H9 (cell line): ENCODE data around the gene GNB4. TPM values are rescaled to one million over a fixed set of nuclear protein-coding genes. Genes with fewer than 3 reads are reported as not detected.

Experiments
- DNase-seq: peaks from one replicate; pipeline ENCODE4 v3.0.0-alpha.2; 2017
- H2AFZ ChIP-seq: one replicate; pipeline ENCODE4 v1.6.1; 2013; ENCODE audit warnings: mild to moderate bottlenecking, low read length, control low read depth, moderate library complexity
- H2AK5ac ChIP-seq: 2 replicates; pipeline ENCODE4 v1.6.1; 2013; ENCODE audit warnings: low read length, control low read depth, mixed read lengths; ENCODE audit not compliant: insufficient read length
- H2BK120ac ChIP-seq: one replicate; pipeline ENCODE4 v1.6.1; 2013; ENCODE audit warnings: low read depth, mild to moderate bottlenecking, low read length, control low read depth, inconsistent platforms; ENCODE audit not compliant: poor library complexity, severe bottlenecking
- H2BK12ac ChIP-seq: 2 replicates; pipeline ENCODE4 v1.6.1; 2013; ENCODE audit warnings: low read length, control low read depth, mixed read lengths, low read depth; ENCODE audit not compliant: insufficient read length
- H2BK15ac ChIP-seq: 2 replicates; pipeline ENCODE4 v1.6.1; 2013; ENCODE audit warnings: low read depth, low read length, control low read depth
- H2BK20ac ChIP-seq: one replicate; pipeline ENCODE4 v1.6.1; 2013; ENCODE audit warnings: low read depth, mild to moderate bottlenecking, low read length, control low read depth, inconsistent platforms; ENCODE audit not compliant: poor library complexity, severe bottlenecking
- H2BK5ac ChIP-seq: 2 replicates; pipeline ENCODE4 v1.6.1; 2013; ENCODE audit warnings: low read length, control low read depth, mixed read lengths; ENCODE audit not compliant: insufficient read length
- H3K14ac ChIP-seq: 2 replicates; pipeline ENCODE4 v1.6.1; 2013; ENCODE audit warnings: low read length, control low read depth; ENCODE audit not compliant: insufficient read depth
- H3K18ac ChIP-seq: 2 replicates; pipeline ENCODE4 v1.6.1; 2013; ENCODE audit warnings: low read depth, mild to moderate bottlenecking, mixed read lengths, low read length, control low read depth; ENCODE audit not compliant: insufficient read length
- H3K23ac ChIP-seq: 2 replicates; pipeline ENCODE4 v1.6.1; 2013; ENCODE audit warnings: low read length, control low read depth, mixed read lengths, low read depth; ENCODE audit not compliant: insufficient read length
- H3K23me2 ChIP-seq: 2 replicates; pipeline ENCODE4 v1.6.1; 2013; ENCODE audit warnings: low read depth, mild to moderate bottlenecking, mixed read lengths, low read length, control low read depth; ENCODE audit not compliant: insufficient read length, poor library complexity, severe bottlenecking
- H3K27ac ChIP-seq: 2 replicates; pipeline ENCODE4 v1.5.1; 2013; ENCODE audit warnings: low read length, control low read depth, mixed read lengths, low read depth; ENCODE audit not compliant: insufficient read length
- H3K27me3 ChIP-seq: 2 replicates; pipeline ENCODE4 v1.6.1; 2013; ENCODE audit warnings: low read length, control low read depth, inconsistent platforms; ENCODE audit not compliant: insufficient read depth
- H3K4ac ChIP-seq: 2 replicates; pipeline ENCODE4 v1.6.1; 2013; ENCODE audit warnings: low read depth, mild to moderate bottlenecking, control low read depth, inconsistent platforms, low read length, moderate library complexity
- H3K4me1 ChIP-seq: 2 replicates; pipeline ENCODE4 v1.6.1; 2013; ENCODE audit warnings: low read length, control low read depth, inconsistent platforms; ENCODE audit not compliant: insufficient read depth
- H3K4me2 ChIP-seq: 2 replicates; pipeline ENCODE4 v1.6.1; 2013; ENCODE audit warnings: low read length, control low read depth, mixed read lengths; ENCODE audit not compliant: insufficient read length, insufficient read depth
- H3K56ac ChIP-seq: 2 replicates; pipeline ENCODE4 v1.6.1; 2013; ENCODE audit warnings: low read depth, mild to moderate bottlenecking, mixed read lengths, low read length, control low read depth; ENCODE audit not compliant: insufficient read length
- H3K79me1 ChIP-seq: 2 replicates; pipeline ENCODE4 v1.6.1; 2013; ENCODE audit warnings: low read depth, mild to moderate bottlenecking, moderate library complexity, low read length, control low read depth, inconsistent platforms; ENCODE audit not compliant: insufficient read depth, poor library complexity, severe bottlenecking
- H3K79me2 ChIP-seq: 2 replicates; pipeline ENCODE4 v1.6.1; 2013; ENCODE audit warnings: low read length, control low read depth, inconsistent platforms; ENCODE audit not compliant: insufficient read depth
- H3K9ac ChIP-seq: 2 replicates; pipeline ENCODE4 v1.6.1; 2013; ENCODE audit warnings: low read length, control low read depth, mixed read lengths; ENCODE audit not compliant: insufficient read length; ENCODE audit errors: extremely low read depth
- H3K9me3 ChIP-seq: one replicate; pipeline ENCODE4 v1.6.1; 2013; ENCODE audit warnings: low read depth, low read length, inconsistent platforms; ENCODE audit not compliant: control insufficient read depth
- H3T11ph ChIP-seq: one replicate; pipeline ENCODE4 v1.6.1; 2013; ENCODE audit warnings: mild to moderate bottlenecking, low read length, control low read depth, inconsistent platforms
- H4K20me1 ChIP-seq: one replicate; pipeline ENCODE4 v1.6.1; 2013; ENCODE audit not compliant: control insufficient read depth, insufficient read length, insufficient read depth
- H4K5ac ChIP-seq: 2 replicates; pipeline ENCODE4 v1.6.1; 2013; ENCODE audit warnings: low read depth, mild to moderate bottlenecking, mixed read lengths, low read length, control low read depth; ENCODE audit not compliant: insufficient read length
- H4K8ac ChIP-seq: replicated peaks from 2 replicates; pipeline ENCODE4 v1.6.1; 2013; ENCODE audit warnings: low read length, control low read depth, mixed read lengths, low read depth; ENCODE audit not compliant: insufficient read length
- H4K91ac ChIP-seq: 2 replicates; pipeline ENCODE4 v1.6.1; 2013; ENCODE audit warnings: low read depth, mild to moderate bottlenecking, moderate library complexity, mixed read lengths, low read length, control low read depth; ENCODE audit not compliant: insufficient read length
- H3K27ac Mint-ChIP-seq, 3 experiments: 2 replicates in 2 of 3; 3 replicates in 1 of 3; pipeline ENCODE4 v1.8.0; 2020 to 2021; ENCODE audit warnings: mixed read lengths in 3 of 3, mild to moderate bottlenecking in 1 of 3, moderate library complexity in 1 of 3
- H3K27me3 Mint-ChIP-seq: 2 replicates; pipeline ENCODE4 v1.8.0; 2021; ENCODE audit warnings: low read depth, mild to moderate bottlenecking, moderate library complexity, mixed read lengths
- H3K36me3 Mint-ChIP-seq, 3 experiments: 2 replicates in 2 of 3; 3 replicates in 1 of 3; pipeline ENCODE4 v1.8.0; 2020 to 2021; ENCODE audit warnings: low read depth in 3 of 3, mixed read lengths in 3 of 3; ENCODE audit not compliant: insufficient read depth in 1 of 3
- H3K4me1 Mint-ChIP-seq, 2 experiments: 2 replicates each; pipeline ENCODE4 v1.8.0; 2020; ENCODE audit warnings: mixed read lengths in 2 of 2
- H3K4me3 Mint-ChIP-seq, 2 experiments: 2 replicates in 1 of 2; 3 replicates in 1 of 2; pipeline ENCODE4 v1.8.0; 2020 to 2021; ENCODE audit warnings: mild to moderate bottlenecking in 2 of 2, mixed read lengths in 2 of 2, moderate library complexity in 1 of 2
- H3K9me3 Mint-ChIP-seq, 2 experiments: 2 replicates in 1 of 2; 3 replicates in 1 of 2; pipeline ENCODE4 v1.8.0; 2020; ENCODE audit warnings: mild to moderate bottlenecking in 2 of 2, mixed read lengths in 2 of 2, moderate library complexity in 1 of 2
- CTCF ChIP-seq: fragments of 200-600 bp; sonication (generic); conservative IDR thresholded peaks from 3 replicates; pipeline ENCODE4 v1.8.0; 2021; ENCODE audit warnings: antibody characterized with exemption, mild to moderate bottlenecking
- WGBS: extraction: QIAGEN DNeasy Blood & Tissue Kit; methylation state at CpG from one replicate; pipeline ENCODE4 v1.1.7; 2013; ENCODE audit warnings: missing lambda C conversion rate, low lambda C conversion rate, mixed read lengths; ENCODE audit not compliant: insufficient read length; ENCODE audit errors: extremely low coverage; 5-methylcytosine and 5-hydroxymethylcytosine counted together
- total RNA-seq: library from RNA; stranded (reverse); gene quantifications from 2 replicates; pipeline ENCODE4 v1.2.1, GENCODE V29; 2021

The GNB4 gene
- total RNA-seq, 1 experiment from 2014 or later, result 25.0 TPM

DNA sequence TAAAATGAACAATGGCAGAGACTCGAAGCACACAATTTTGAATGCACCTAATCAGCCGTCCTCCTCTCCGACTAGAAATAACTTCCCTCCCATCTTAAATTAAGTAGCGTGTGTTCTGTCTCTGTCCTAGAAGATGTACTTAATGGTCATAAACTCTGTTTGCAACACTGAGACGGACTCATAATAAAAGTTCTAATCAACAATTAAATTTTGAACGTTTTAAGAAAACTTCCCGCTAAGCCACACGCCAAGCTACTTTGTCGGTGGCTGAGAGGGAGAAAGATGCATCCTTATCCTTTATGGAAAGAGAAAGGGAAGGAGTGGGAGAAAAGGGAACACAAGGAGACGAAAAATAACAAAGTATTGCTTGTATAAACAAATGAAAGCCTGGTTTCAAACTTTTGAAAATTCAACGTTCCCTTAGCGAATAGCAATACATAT is 989 bp downstream of the GNB4 start:
- Histone ChIP-seq H2BK12ac (no peak overlapping the region), H3K9ac (no peak overlapping the region), H4K91ac (no peak overlapping the region), H4K20me1 (no peaks in the 10 kb centered on the region), H3K79me2 (peaks cover 2% of the 10 kb centered on the region; the same call in 1 of the 2 replicates), H3K27ac (no peak overlapping the region), H3T11ph (no peak overlapping the region), H2AFZ (no peak overlapping the region), H2BK120ac (no peak overlapping the region), H3K23ac (no peak overlapping the region), H2BK5ac (no peak overlapping the region), H4K8ac (no peak overlapping the region), H3K14ac (no peak overlapping the region), H3K56ac (no peak overlapping the region), H2BK20ac (no peak overlapping the region), H3K23me2 (peaks cover 7% of the 10 kb centered on the region), H3K4me2 (peak overlapping the region; percentile 95), H3K4me1 (peaks cover 10% of the 10 kb centered on the region), H3K9me3 (no peaks in the 10 kb centered on the region), H3K4ac (no peak overlapping the region), H2BK15ac (no peak overlapping the region), H3K27me3 (no peaks in the 10 kb centered on the region; the same call in 1 of the 2 replicates), H3K79me1 (no peaks in the 10 kb centered on the region), H4K5ac (no peak overlapping the region), H3K18ac (no peak overlapping the region), H2AK5ac (no peak overlapping the region)
- Mint-ChIP-seq H3K27ac (no peak overlapping the region), H3K36me3 (no peaks in the 10 kb centered on the region; a peak in 2 of 7 replicates), H3K9me3 (peaks cover 0 to 3% of the 10 kb centered on the region in 2 experiments; a peak in 2 of 5 replicates), H3K27me3 (peaks cover 9% of the 10 kb centered on the region), H3K4me1 (peaks cover 40 to 54% of the 10 kb centered on the region in 2 experiments), H3K4me3 (peak overlapping the region; percentile 77 to 92)
- no peak for TF ChIP-seq CTCF
- DNase-seq, result no peak
- WGBS, result no CpG with 5 or more reads among the region's 12 CpGs
